ENCODE results near the gene CSNK1D. TPM values are rescaled to one million over a fixed set of nuclear protein-coding genes. Genes with fewer than 3 reads are reported as not detected.

Gene CSNK1D
- total and polyA plus RNA-seq, 10 of the 15 experiments (the other 5 are each of a cell fraction or from before 2014, with no cell fraction given), result 5.7 to 105 (median 58.1) TPM

DNA sequence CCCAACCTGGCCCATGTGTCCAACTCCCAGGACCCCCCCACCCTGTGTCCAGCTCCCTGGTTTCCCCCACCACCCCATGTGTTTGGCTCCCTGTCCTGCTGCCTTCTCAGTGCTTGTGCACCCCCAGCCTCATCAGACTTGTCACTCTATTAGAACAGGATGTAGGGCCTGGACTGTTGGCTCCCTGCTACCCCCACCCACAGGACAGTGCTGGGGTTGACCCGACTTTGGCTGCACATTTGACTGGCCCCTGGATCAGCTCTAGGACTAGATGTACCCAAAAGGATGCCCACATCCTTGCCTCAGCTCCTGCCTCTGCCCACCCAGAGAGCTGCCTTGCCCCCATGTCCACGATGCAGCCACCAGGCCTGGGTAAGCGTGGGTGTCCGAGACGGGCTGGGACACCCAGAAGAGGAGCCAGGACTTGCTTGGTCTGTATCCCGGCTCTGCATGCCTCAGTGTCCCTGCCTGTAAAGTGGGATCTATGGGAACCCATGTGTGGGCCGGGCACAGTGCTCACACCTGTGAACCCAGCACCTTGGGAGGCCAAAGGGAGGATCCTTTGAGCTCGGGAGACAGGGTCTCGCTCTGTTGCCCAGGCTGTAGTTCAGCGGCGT, 59.4 kb downstream of the CSNK1D start (continued):
- TF ChIP-seq, protein P1, sequence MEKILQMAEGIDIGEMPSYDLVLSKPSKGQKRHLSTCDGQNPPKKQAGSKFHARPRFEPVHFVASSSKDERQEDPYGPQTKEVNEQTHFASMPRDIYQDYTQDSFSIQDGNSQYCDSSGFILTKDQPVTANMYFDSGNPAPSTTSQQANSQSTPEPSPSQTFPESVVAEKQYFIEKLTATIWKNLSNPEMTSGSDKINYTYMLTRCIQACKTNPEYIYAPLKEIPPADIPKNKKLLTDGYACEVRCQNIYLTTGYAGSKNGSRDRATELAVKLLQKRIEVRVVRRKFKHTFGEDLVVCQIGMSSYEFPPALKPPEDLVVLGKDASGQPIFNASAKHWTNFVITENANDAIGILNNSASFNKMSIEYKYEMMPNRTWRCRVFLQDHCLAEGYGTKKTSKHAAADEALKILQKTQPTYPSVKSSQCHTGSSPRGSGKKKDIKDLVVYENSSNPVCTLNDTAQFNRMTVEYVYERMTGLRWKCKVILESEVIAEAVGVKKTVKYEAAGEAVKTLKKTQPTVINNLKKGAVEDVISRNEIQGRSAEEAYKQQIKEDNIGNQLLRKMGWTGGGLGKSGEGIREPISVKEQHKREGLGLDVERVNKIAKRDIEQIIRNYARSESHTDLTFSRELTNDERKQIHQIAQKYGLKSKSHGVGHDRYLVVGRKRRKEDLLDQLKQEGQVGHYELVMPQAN (conservative IDR thresholded peaks at IDR 0.05), result no peak
- TF ChIP-seq, protein P2, sequence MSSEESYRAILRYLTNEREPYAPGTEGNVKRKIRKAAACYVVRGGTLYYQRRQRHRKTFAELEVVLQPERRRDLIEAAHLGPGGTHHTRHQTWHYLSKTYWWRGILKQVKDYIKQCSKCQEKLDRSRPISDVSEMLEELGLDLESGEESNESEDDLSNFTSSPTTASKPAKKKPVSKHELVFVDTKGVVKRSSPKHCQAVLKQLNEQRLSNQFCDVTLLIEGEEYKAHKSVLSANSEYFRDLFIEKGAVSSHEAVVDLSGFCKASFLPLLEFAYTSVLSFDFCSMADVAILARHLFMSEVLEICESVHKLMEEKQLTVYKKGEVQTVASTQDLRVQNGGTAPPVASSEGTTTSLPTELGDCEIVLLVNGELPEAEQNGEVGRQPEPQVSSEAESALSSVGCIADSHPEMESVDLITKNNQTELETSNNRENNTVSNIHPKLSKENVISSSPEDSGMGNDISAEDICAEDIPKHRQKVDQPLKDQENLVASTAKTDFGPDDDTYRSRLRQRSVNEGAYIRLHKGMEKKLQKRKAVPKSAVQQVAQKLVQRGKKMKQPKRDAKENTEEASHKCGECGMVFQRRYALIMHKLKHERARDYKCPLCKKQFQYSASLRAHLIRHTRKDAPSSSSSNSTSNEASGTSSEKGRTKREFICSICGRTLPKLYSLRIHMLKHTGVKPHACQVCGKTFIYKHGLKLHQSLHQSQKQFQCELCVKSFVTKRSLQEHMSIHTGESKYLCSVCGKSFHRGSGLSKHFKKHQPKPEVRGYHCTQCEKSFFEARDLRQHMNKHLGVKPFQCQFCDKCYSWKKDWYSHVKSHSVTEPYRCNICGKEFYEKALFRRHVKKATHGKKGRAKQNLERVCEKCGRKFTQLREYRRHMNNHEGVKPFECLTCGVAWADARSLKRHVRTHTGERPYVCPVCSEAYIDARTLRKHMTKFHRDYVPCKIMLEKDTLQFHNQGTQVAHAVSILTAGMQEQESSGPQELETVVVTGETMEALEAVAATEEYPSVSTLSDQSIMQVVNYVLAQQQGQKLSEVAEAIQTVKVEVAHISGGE (CRISPR knock-in tag; IDR thresholded peaks at IDR 0.05), result no peak
- TF ChIP-seq, protein P3, sequence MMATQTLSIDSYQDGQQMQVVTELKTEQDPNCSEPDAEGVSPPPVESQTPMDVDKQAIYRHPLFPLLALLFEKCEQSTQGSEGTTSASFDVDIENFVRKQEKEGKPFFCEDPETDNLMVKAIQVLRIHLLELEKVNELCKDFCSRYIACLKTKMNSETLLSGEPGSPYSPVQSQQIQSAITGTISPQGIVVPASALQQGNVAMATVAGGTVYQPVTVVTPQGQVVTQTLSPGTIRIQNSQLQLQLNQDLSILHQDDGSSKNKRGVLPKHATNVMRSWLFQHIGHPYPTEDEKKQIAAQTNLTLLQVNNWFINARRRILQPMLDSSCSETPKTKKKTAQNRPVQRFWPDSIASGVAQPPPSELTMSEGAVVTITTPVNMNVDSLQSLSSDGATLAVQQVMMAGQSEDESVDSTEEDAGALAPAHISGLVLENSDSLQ (IDR thresholded peaks at IDR 0.05), result no peak
- TF ChIP-seq SREBF1 (IDR thresholded peaks at IDR 0.05; ENCODE audit: low read length) (no peak), TCF7 (IDR thresholded peaks at IDR 0.05; ENCODE audit: borderline replicate concordance) (no peak), IKZF1 (conservative IDR thresholded peaks at IDR 0.05) (no peak), ZBED1 (IDR thresholded peaks at IDR 0.05; ENCODE audit: borderline replicate concordance) (no peak), MYB (IDR thresholded peaks at IDR 0.05; ENCODE audit: borderline replicate concordance, low read depth, low read length) (no peak), PAX5 (IDR thresholded peaks at IDR 0.05; ENCODE audit: borderline replicate concordance, low read depth, low read length) (no peak), KLF5 (IDR thresholded peaks at IDR 0.05; ENCODE audit: partially characterized antibody) (no peak)

Measured in GM12878 (cell line).